ENCODE data around the gene ASS1.

- TF ChIP-seq CTCF (IDR thresholded peaks at IDR 0.05; ENCODE audit: borderline replicate concordance, extremely low read depth, low read length, poor library complexity, severe bottlenecking) (no peak), EZH2 (IDR thresholded peaks at IDR 0.05; ENCODE audit: borderline replicate concordance, low read depth, low read length, severe bottlenecking) (no peak)
Observed at GRCh38 chr9:130400870-130401269, 43.9 kb upstream of the ASS1 start.
